Neural cell (in vitro differentiated cells): ENCODE measurements around the gene LMAN2.

Experiments
- EP300 ChIP-seq: fragments of 450-650 bp; conservative IDR thresholded peaks from 2 replicates; pipeline ENCODE4 v1.6.1; 2014; ENCODE audit warnings: antibody characterized with exemption, mild to moderate bottlenecking, moderate library complexity; ENCODE audit not compliant: poor library complexity, severe bottlenecking
- EZH2 ChIP-seq: fragments of 200-600, 300-800 bp; shearing (Covaris generic), sonication (generic); IDR thresholded peaks from 2 replicates; pipeline ENCODE4 v1.6.1; 2014; ENCODE audit warnings: antibody characterized with exemption, low read length, borderline replicate concordance, mild to moderate bottlenecking; ENCODE audit not compliant: insufficient read depth, poor library complexity, severe bottlenecking
- RAD21 ChIP-seq: fragments of 450-650 bp; conservative IDR thresholded peaks from 2 replicates; pipeline ENCODE4 v1.6.1; 2014; ENCODE audit warnings: antibody characterized with exemption, mild to moderate bottlenecking, moderate library complexity
- REST ChIP-seq: IDR thresholded peaks from 2 replicates; pipeline ENCODE4 v1.6.1; 2012; ENCODE audit warnings: borderline replicate concordance
- SMC3 ChIP-seq: fragments of 450-650 bp; conservative IDR thresholded peaks from 2 replicates; pipeline ENCODE4 v1.6.1; 2014; ENCODE audit warnings: antibody characterized with exemption, mild to moderate bottlenecking, moderate library complexity; ENCODE audit not compliant: poor library complexity
- TF ChIP-seq, protein P1 (sequence below): fragments of 450-650 bp; IDR thresholded peaks from 2 replicates; pipeline ENCODE4 v1.5.1; 2014; ENCODE audit warnings: antibody characterized with exemption, mild to moderate bottlenecking, moderate library complexity; ENCODE audit not compliant: poor library complexity, severe bottlenecking

- TF ChIP-seq, protein P1, sequence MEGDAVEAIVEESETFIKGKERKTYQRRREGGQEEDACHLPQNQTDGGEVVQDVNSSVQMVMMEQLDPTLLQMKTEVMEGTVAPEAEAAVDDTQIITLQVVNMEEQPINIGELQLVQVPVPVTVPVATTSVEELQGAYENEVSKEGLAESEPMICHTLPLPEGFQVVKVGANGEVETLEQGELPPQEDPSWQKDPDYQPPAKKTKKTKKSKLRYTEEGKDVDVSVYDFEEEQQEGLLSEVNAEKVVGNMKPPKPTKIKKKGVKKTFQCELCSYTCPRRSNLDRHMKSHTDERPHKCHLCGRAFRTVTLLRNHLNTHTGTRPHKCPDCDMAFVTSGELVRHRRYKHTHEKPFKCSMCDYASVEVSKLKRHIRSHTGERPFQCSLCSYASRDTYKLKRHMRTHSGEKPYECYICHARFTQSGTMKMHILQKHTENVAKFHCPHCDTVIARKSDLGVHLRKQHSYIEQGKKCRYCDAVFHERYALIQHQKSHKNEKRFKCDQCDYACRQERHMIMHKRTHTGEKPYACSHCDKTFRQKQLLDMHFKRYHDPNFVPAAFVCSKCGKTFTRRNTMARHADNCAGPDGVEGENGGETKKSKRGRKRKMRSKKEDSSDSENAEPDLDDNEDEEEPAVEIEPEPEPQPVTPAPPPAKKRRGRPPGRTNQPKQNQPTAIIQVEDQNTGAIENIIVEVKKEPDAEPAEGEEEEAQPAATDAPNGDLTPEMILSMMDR: no peak
- no peak for TF ChIP-seq EP300
- no peak for TF ChIP-seq SMC3
- no peak for TF ChIP-seq RAD21
- no peak for TF ChIP-seq REST
- no peak for TF ChIP-seq EZH2
Measured at GRCh38 chr5:177347699-177348098, 3.8 kb downstream of the LMAN2 start.
